HepG2 (cell line): ENCODE data around the gene MRPL57.
A peak's percentile ranks its signal among the peaks of the same experiment; 100 is the strongest.

Source experiments
- HMGXB4 ChIP-seq, 2 experiments: sonication (generic) in 1 of 2; formaldehyde crosslinking in 1 of 2; IDR thresholded peaks; 2 replicates each; pipeline versions ENCODE4 v1.4.0 to v1.6.1; 2018 to 2020; ENCODE audit warnings: missing genetic modification reagents in 2 of 2, borderline replicate concordance in 1 of 2, low read depth in 1 of 2, mild to moderate bottlenecking in 1 of 2, missing biosample characterization in 1 of 2
- HOXA9 ChIP-seq: sonication (generic); formaldehyde crosslinking; IDR thresholded peaks from 2 replicates; pipeline ENCODE4 v1.8.1; 2022; ENCODE audit warnings: missing genetic modification reagents, mild to moderate bottlenecking, moderate library complexity, borderline replicate concordance
- PRMT3 ChIP-seq: sonication (generic); formaldehyde crosslinking; IDR thresholded peaks from 2 replicates; pipeline ENCODE4 v1.8.1; 2022; ENCODE audit warnings: low read depth, mild to moderate bottlenecking, moderate library complexity, missing genetic modification reagents, borderline replicate concordance
- ZBTB43 ChIP-seq: sonication (generic); formaldehyde crosslinking; conservative IDR thresholded peaks from 2 replicates; pipeline ENCODE4 v1.4.0; 2020; ENCODE audit warnings: missing genetic modification reagents
- ZSCAN20 ChIP-seq: sonication (generic); formaldehyde crosslinking; IDR thresholded peaks from 2 replicates; pipeline ENCODE4 v1.4.0; 2020; ENCODE audit warnings: missing genetic modification reagents, mild to moderate bottlenecking, borderline replicate concordance

GRCh38 chr13:21176215-21176981, at the start of gene MRPL57, which contains the start of gene SKA3:
- TF ChIP-seq HOXA9 (CRISPR knock-in tag) (peak; percentile 69; the same call in 1 of the 2 replicates), PRMT3 (CRISPR knock-in tag) (peak; percentile 90), ZSCAN20 (CRISPR knock-in tag) (peak; percentile 12; the same call in 1 of the 2 replicates), HMGXB4 (CRISPR knock-in tag; IDR thresholded peaks at IDR 0.05; ENCODE audit: borderline replicate concordance in 1 of 2, low read depth in 1 of 2) (peak; percentile 88 to 90; a peak in 3 of 4 replicates), ZBTB43 (peak; percentile 29; the same call in 1 of the 2 replicates)
